Measurements from ENCODE around the gene P2RX7.

GRCh38 chr12:121127501-121127900, 5.2 kb upstream of the P2RX7 start:
- TF ChIP-seq CTCF (conservative IDR thresholded peaks at IDR 0.05 in 1 of 2, IDR thresholded peaks at IDR 0.05 in 1 of 2; ENCODE audit: low read depth in 1 of 2, low read length in 2 of 2): no peak
- TF ChIP-seq EZH2 (IDR thresholded peaks at IDR 0.05; ENCODE audit: low read length, missing control alignments): no peak
